ENCODE data around the gene CYS1. TPM values are rescaled to one million over a fixed set of nuclear protein-coding genes. Genes with fewer than 3 reads are reported as not detected.

The CYS1 gene
- total and polyA plus RNA-seq, 11 donors, result 0.42 to 9.1 (median 2.5) TPM

DNA sequence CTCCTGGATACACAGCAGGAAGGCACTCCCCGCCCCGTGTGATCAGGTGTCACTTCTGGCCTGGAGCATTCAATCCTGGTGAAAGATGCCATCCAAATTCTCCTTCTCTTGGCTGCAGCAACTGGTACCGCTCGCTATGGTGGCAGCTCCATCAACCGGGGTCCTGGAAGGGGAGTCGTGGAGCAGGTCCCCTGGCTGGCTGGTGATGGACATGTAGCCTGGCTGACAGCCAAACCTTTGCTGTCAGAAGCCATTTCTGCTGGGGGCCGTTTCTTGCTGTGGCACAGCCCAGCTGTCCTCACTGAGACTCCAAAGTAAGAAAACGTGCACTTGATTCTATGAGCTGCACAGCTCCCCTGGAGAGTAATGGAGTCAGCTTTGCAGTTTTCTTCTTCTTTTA, 7.1 kb upstream of the CYS1 start:
- no peak for ATAC-seq
- WGBS, 4 donors, result 55 to 63% (median 61%) methylated on average over 8 of the region's 8 CpGs
- TF ChIP-seq POLR2A (IDR thresholded peaks at IDR 0.05) (no peak), CTCF (IDR thresholded peaks at IDR 0.05) (no peak)

DNA sequence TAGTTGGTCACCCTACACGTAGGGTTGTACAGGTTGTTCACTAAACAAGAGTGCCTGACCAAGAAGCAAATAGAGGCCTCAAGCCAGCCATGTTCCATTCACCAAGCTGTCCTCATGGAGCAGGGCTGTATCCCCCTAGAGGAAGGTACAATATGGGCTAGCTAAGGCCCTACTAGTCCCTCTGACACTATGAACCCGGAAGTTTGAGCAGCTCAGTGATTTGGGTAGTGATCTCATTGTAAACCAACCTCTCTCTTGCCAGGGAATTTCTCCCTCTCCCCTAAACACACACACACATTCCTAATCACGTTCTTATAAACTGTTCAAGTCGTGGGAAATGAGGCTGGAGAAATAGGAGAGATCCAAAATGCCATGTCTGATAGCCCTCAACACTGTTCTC, 6.7 kb upstream of the CYS1 start:
- H3K4me3 ChIP-seq, result no peak overlapping the region
- no peak overlapping the region for H3K27ac ChIP-seq
- intact Hi-C loops (cut with DNase I), result no loop called here
- TF ChIP-seq CTCF (IDR thresholded peaks at IDR 0.05) (no peak), POLR2A (IDR thresholded peaks at IDR 0.05) (no peak)
- no peak for ATAC-seq
- WGBS, 4 donors, result 72 to 84% (median 78%) methylated on average over 4 of the region's 4 CpGs
- H3K27me3 ChIP-seq, result peaks cover 0 to 51% (median 11%) of the 10 kb centered on the region in 9 donors
- DNase-seq, result no peak
- H3K36me3 ChIP-seq, result no peaks in the 10 kb centered on the region
- H3K9me3 ChIP-seq, result no peaks in the 10 kb centered on the region
- peaks cover 0 to 12% (median 5%) of the 10 kb centered on the region in 12 donors for H3K4me1 ChIP-seq

More for the DNA sequence above, 7.1 kb upstream of the CYS1 start:
- Histone ChIP-seq H3K27ac (no peak overlapping the region), H3K4me3 (no peak overlapping the region), H3K4me1 (peaks cover 0 to 12% (median 5%) of the 10 kb centered on the region in 12 donors), H3K9me3 (no peaks in the 10 kb centered on the region), H3K27me3 (peaks cover 0 to 48% (median 11%) of the 10 kb centered on the region in 9 donors), H3K36me3 (no peaks in the 10 kb centered on the region)
- intact Hi-C loops (cut with DNase I), result no loop called here
- DNase-seq, result no peak

- H3K4me1 ChIP-seq, result peaks cover 0 to 10% (median 1%) of the 10 kb centered on the region in 12 donors
- DNase-seq (no peak), ATAC-seq (no peak)
- no peak for TF ChIP-seq CTCF (IDR thresholded peaks at IDR 0.05)
- TF ChIP-seq POLR2A (IDR thresholded peaks at IDR 0.05), result no peak
- peaks cover 0 to 51% (median 14%) of the 10 kb centered on the region in 9 donors for H3K27me3 ChIP-seq
- no peaks in the 10 kb centered on the region for H3K36me3 ChIP-seq
- WGBS, 4 donors, result 94 to 96% (median 96%) methylated on average over 11 of the region's 11 CpGs
- no peaks in the 10 kb centered on the region for H3K9me3 ChIP-seq
- no peak overlapping the region for H3K4me3 ChIP-seq
- H3K27ac ChIP-seq, result no peak overlapping the region
- intact Hi-C loops (cut with DNase I), result no loop called here
Observed at GRCh38 chr2:10085668-10086059, 5.5 kb upstream of the CYS1 start.

DNA sequence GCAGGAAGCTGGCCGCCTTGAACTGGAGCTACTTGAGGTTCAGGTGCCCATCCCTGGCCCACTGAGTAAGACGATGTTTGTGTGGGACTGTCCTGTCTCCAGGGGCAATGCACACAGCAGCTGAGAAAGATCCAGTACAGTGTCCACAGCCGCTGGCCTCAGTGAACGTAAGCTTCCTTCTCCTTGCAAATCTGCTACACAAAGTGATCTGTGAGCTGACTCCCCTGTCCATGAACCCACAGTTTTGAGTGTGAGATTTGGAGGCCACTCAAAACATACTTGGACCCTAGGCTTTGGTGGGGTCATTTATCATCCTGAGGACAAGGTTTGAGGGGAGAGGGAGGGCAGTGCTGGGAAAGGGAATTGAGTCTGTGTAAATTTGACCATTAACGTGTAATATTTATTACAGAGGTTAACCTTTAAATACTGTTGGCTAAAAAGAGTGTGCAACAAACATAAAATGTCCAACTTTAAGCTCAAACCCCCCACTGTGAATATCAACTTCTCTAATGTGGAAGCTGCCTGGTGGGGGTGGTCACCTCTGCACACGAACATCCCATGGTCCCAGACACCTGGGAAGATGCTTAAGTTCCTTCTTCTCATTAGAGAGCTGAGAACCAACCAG, 4.9 kb upstream of the CYS1 start:
- intact Hi-C loops (cut with DNase I), result no loop called here
- H3K27me3 ChIP-seq, result peaks cover 0 to 51% (median 17%) of the 10 kb centered on the region in 9 donors

More for the DNA sequence above, 4.9 kb upstream of the CYS1 start:
- peaks cover 0 to 15% (median 6%) of the 10 kb centered on the region in 12 donors for H3K4me1 ChIP-seq
- ATAC-seq (no peak), DNase-seq (no peak)
- H3K4me3 ChIP-seq, result no peak overlapping the region
- WGBS, 4 donors, result 68 to 80% (median 73%) methylated on average over 5 to 6 of the region's 6 CpGs
- H3K9me3 ChIP-seq, result no peaks in the 10 kb centered on the region
- TF ChIP-seq CTCF (IDR thresholded peaks at IDR 0.05) (no peak), POLR2A (IDR thresholded peaks at IDR 0.05) (no peak)
- no peak overlapping the region for H3K27ac ChIP-seq
- H3K36me3 ChIP-seq, result no peaks in the 10 kb centered on the region
